Fibroblast of villous mesenchyme (primary cell): ENCODE results near the gene SMYD1. TPM values are rescaled to one million over a fixed set of nuclear protein-coding genes. Genes with fewer than 3 reads are reported as not detected.
A peak's percentile ranks its signal among the peaks of the same experiment; 100 is the strongest.

ENCODE experiments used
- DNase-seq: peaks from one replicate; pipeline ENCODE4 v3.0.0-alpha.2; 2010; ENCODE audit warnings: low read depth
- H3K4me3 ChIP-seq: 2 replicates; pipeline ENCODE4 v1.5.1; 2011; ENCODE audit warnings: low read depth, mild to moderate bottlenecking, low read length
- total RNA-seq: library from RNA; depleted of rRNA; stranded (reverse); fragments of >200 nt; gene quantifications from 2 replicates; pipeline ENCODE4 v1.2.3, GENCODE V29; 2012
- TF ChIP-seq, protein P1 (sequence below): IDR thresholded peaks from 2 replicates; pipeline ENCODE4 v1.5.1; 2012; ENCODE audit warnings: low read depth, mild to moderate bottlenecking, low read length; ENCODE audit not compliant: insufficient read depth

Gene SMYD1
- total RNA-seq, 1 donor, result not detected

DNA sequence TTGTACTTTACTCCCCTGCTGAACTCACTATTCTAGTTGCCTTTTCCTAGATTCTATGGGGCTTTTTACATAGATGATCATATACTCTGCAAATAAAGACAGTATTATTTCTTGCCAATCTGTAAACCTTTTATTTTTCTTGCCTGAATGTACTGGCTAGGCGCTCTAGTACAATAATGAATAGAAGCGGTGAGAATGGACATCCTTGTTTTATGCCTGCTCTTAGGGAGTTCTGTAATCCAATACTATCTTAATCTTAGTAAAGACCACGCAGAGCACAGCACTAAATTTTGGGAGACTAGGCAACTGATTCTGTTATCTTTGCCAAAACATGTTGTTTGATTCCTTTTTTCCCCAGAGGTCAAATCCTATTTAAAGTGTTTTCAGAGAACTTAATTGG, 19.1 kb upstream of the SMYD1 start:
- TF ChIP-seq, protein P1, sequence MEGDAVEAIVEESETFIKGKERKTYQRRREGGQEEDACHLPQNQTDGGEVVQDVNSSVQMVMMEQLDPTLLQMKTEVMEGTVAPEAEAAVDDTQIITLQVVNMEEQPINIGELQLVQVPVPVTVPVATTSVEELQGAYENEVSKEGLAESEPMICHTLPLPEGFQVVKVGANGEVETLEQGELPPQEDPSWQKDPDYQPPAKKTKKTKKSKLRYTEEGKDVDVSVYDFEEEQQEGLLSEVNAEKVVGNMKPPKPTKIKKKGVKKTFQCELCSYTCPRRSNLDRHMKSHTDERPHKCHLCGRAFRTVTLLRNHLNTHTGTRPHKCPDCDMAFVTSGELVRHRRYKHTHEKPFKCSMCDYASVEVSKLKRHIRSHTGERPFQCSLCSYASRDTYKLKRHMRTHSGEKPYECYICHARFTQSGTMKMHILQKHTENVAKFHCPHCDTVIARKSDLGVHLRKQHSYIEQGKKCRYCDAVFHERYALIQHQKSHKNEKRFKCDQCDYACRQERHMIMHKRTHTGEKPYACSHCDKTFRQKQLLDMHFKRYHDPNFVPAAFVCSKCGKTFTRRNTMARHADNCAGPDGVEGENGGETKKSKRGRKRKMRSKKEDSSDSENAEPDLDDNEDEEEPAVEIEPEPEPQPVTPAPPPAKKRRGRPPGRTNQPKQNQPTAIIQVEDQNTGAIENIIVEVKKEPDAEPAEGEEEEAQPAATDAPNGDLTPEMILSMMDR, result no peak
- H3K4me3 ChIP-seq, result no peak overlapping the region
- DNase-seq, result no peak

DNA sequence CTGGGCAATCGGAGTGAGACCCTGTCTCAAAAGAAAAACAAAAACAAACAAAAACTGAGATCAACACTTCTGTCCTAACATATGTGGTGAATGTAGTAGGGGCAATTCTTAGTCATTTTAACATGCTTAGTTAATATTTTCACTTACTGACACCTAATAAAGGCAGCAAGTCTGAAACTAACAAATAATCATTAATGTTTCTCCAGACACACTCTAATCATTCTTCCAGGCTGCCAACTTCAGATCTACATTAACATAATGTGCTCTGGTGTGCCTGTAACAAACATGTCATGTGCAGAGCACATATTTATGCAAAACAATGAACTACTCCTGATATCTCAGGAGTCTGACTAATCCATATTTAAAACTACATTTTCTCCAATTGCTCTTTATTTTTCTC, 18.0 kb upstream of the SMYD1 start:
- TF ChIP-seq, protein P1, result no peak
- no peak for DNase-seq
- no peak overlapping the region for H3K4me3 ChIP-seq

DNA sequence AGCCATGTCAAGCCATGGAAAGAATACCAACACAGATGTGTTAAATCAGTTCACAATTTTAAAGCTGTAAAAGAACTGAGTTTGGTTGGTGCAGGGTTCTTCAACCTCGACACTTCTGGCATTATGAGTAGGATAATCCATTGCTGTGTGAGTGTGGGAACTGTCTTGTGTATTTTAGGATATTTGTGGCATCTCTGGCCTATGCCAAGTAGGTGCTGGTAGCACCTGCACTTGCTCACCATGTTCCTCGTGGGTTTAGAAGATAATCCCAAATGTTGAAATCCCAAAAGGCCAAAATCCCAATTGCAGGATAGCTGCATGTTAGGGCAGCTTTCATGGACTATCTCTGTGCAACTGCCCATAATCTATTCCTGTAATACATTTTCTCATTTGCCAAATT, 15.8 kb upstream of the SMYD1 start:
- DNase-seq, result no peak
- H3K4me3 ChIP-seq, result no peak overlapping the region
- TF ChIP-seq, protein P1, result no peak

DNA sequence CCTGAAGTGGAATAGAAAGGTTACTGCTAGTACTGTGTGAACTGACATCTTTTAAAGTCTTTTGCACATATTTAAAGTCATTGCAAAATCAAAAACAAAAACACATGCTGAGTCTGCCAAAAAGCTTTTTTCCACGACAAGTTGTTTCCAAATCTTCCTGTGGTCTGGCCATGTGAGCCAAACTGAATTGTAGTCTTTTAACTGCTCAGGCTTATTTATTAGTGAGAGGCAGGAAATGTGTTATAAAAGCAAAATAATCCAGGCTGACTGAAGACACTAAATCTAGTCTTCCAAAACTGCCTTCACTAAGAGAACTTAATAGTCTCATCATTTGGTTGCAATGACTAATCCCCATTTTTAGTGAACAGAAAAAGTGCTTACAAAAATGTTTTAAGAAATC, 14.3 kb upstream of the SMYD1 start:
- H3K4me3 ChIP-seq, result peak overlapping the region; percentile 77
- TF ChIP-seq, protein P1, result no peak
- peak; percentile 97 for DNase-seq

DNA sequence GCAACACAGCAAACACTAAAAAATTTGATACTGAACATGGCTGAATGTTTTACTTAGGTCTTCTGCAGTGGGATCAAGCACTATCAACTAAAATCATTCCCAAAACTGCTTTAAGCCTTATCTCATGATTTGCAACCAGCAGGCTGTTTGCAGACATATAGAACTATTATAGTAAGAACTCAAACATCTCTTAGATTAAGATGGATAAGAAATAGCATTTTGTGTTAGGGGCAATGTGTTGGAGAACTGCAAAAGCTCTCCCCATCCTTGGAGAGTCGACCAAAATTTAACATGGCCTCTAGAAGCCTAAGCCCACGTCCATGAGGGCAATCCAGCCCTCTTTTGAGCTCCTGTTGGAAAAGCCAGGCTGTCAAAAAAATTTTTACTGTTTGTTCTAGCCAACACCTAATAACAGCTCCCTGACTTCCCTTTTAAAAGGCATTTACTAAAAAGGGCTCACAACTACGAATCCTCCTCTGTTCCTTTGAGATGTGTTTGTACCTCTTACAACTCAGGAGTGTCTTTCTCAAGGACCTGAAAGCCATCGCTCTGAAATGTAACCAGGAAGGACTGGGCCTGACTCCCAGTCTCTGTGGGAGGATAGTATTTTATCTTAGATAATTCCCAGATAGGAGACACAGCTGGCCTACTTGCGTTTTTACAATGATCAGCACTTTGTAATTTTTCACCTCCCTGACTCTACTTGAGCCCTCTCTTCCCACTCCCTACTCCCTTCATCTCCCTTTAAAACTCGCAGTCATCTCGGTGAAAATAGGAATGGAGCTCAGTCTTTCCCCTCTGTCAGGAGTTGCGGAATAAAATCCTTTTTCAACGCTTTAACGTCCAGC, 13.5 kb upstream of the SMYD1 start:
- DNase-seq, result peak; percentile 81
- TF ChIP-seq, protein P1, result no peak
- peak overlapping the region; percentile 77 for H3K4me3 ChIP-seq

DNA sequence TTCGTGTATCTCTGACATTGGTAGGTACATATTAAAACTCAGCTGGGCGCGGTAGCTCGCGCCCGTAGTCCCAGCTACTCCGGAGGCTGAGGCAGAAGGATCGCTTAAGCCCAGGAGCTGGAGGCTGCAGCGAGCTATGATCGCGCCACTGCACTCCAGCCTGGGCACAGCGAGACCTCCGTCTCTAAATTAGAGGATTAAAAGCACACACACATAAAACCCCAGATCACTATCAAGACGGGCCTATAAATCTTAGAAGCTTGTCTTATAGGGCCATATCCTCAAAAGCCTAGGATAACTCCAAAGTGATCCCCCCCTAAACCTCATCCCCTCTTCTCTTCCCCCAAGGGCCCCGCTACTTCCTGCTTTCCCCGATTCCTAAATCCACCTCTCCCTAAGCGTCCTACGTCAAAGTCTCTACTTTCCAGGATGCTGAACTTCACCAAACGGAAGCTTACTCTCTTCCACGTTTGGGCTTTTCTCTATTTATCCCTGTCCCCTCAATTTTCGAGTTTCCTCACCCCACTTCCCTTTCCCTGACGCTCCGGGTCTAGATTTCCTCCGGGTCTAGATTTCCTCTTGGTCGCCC, 12.7 kb upstream of the SMYD1 start:
- TF ChIP-seq, protein P1, result no peak
- peak overlapping the region; percentile 77 for H3K4me3 ChIP-seq
- DNase-seq, result peak; percentile 65
